Lower leg skin (tissue), 3 donors: ENCODE data around the gene STRBP.

Experiments used
- POLR2A ChIP-seq, 2 donors: fragments of 450-650 bp; IDR thresholded peaks; one replicate each; pipeline ENCODE4 v1.6.1; 2016 to 2017; ENCODE audit warnings: antibody characterized with exemption in 2 of 2, mild to moderate bottlenecking in 1 of 2, moderate library complexity in 1 of 2
- TF ChIP-seq, protein P1 (sequence below), 3 donors: fragments of 450-650 bp; IDR thresholded peaks; one replicate each; pipeline ENCODE4 v1.5.1; 2016; ENCODE audit warnings: antibody characterized with exemption in 3 of 3, mild to moderate bottlenecking in 3 of 3, moderate library complexity in 2 of 3

DNA sequence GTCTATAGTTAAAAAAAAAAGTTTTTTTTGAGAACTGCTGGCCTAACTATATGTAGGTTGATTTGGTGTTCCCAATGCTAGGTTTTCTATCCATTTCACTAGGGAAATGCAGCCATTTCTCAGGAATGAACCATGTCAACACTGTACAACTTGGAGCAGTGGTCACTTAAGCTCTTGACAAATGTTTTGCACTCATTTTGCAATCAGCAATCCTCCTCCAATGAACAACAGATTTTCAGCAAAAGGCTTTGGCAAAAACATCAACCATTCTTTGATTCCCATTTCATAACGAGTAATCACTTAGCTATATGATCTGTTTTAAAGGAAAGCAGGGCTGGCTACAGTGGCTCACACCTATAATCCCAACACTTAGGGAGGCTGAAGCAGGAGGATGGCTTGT lies 17.9 kb downstream of the STRBP start:
- TF ChIP-seq, protein P1, sequence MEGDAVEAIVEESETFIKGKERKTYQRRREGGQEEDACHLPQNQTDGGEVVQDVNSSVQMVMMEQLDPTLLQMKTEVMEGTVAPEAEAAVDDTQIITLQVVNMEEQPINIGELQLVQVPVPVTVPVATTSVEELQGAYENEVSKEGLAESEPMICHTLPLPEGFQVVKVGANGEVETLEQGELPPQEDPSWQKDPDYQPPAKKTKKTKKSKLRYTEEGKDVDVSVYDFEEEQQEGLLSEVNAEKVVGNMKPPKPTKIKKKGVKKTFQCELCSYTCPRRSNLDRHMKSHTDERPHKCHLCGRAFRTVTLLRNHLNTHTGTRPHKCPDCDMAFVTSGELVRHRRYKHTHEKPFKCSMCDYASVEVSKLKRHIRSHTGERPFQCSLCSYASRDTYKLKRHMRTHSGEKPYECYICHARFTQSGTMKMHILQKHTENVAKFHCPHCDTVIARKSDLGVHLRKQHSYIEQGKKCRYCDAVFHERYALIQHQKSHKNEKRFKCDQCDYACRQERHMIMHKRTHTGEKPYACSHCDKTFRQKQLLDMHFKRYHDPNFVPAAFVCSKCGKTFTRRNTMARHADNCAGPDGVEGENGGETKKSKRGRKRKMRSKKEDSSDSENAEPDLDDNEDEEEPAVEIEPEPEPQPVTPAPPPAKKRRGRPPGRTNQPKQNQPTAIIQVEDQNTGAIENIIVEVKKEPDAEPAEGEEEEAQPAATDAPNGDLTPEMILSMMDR (IDR thresholded peaks at IDR 0.05): no peak
- TF ChIP-seq POLR2A (IDR thresholded peaks at IDR 0.05): no peak
